GM19463 (cell line): Measurements from ENCODE around the gene DUXA.
"Not testable (repeated sequence)": the region's sequence is repeated elsewhere in the genome, so short reads cannot be mapped to it uniquely, and the experiment has no call there.

Source experiments
- ATAC-seq: cut with Tn5 transposase; IDR thresholded peaks from one replicate; pipeline ENCODE4 v1.9.1; 2021; ENCODE audit warnings: mild to moderate bottlenecking, moderate library complexity; ENCODE audit not compliant: unreplicated experiment

Gene DUXA

GRCh38 chr19:57167385-57167784 lies at the start of gene DUXA:
Gene DUXA, minus strand, starts transcription at chr19:57167485. Its CDS starts 42 bp downstream, at chr19:57167443.
- ATAC-seq = no peak

GRCh38 chr19:57212109-57212508 lies 44.8 kb upstream of the DUXA start:
- ATAC-seq = no peak

DNA sequence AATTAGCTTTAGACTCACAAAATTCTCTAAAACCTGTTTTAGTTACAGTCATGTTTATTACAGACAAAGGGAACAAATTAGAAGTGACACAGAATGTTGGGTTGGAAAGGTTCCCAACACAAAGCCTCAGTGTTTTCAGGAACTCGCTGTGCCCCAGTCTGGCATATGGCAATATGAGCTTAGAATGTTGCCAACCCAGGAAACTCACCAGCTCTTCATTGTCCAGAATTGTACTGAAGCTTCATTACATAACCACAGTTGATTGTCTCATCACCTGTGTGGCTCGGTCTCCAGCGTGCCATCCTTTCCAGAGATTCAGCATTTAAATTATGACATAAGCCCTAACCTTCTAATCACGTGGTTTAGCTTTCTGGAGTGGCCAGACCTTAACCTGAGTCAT lies 43.1 kb upstream of the DUXA start:
- no peak for ATAC-seq

DNA sequence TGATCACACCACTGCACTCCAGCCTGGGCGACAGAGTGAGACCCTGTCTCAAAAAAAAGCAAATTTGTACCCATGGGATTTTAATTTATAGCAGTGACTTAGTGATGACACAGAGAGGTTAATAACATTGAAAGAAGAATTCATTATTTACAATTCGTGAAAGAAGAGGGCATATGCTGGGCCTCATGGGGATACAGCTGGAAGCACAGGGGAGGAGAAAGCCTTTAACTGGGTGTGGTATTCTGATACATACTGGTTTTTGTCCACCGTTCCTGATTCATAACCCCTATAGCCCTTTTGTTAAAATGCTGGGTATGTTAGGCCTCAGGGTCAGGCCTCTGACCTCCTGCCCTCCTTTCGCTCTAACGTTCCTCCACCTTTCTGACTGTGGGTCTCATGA lies 34.9 kb upstream of the DUXA start:
- ATAC-seq = no peak

GRCh38 chr19:57197874-57198273 lies 30.6 kb upstream of the DUXA start:
- ATAC-seq = not testable (repeated sequence)

- no peak for ATAC-seq
These were observed 25.7 kb upstream of the DUXA start for GRCh38 chr19:57192993-57193392.

GRCh38 chr19:57192077-57192420 lies 24.8 kb upstream of the DUXA start:
- no peak for ATAC-seq

- ATAC-seq = peak; percentile 93
These were observed 24.1 kb upstream of the DUXA start, which contains the start of gene ZNF264 for GRCh38 chr19:57191141-57192076. Gene ZNF264, plus strand, starts transcription at chr19:57191500. Its CDS starts 414 bp downstream, at chr19:57191914.

GRCh38 chr19:57190301-57190700 lies 23.0 kb upstream of the DUXA start:
- no peak for ATAC-seq

DNA sequence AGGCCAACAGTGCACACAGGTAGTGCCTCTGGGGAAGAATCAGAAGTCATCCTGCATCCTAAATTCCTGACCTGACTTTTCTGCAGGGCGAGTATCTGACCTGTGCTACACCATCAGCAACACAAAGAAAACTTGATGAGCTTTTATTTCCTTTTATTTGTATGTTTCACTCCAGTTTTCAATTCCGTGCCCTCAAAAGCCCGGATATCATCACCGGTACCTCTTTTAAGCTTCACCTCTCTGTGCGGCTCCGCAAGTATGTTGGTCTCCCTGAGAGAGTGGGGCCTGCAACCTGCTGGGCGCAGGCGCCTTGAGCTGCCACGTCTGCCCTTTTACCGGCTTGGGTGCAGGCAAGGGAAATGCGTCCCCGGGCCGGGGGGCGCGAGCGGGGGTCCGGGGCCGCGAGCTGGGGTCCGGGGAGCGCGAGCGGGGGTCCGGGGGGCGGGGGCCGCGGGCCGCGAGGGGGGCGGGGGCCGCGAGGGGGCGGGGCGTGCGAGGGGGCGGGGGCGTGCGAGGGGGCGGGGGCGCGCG lies 4.3 kb upstream of the DUXA start:
- no peak for ATAC-seq

GRCh38 chr19:57165846-57166245 lies 1.4 kb downstream of the DUXA start:
- no peak for ATAC-seq

GRCh38 chr19:57161985-57162539 lies 5.2 kb downstream of the DUXA start:
- ATAC-seq = no peak

DNA sequence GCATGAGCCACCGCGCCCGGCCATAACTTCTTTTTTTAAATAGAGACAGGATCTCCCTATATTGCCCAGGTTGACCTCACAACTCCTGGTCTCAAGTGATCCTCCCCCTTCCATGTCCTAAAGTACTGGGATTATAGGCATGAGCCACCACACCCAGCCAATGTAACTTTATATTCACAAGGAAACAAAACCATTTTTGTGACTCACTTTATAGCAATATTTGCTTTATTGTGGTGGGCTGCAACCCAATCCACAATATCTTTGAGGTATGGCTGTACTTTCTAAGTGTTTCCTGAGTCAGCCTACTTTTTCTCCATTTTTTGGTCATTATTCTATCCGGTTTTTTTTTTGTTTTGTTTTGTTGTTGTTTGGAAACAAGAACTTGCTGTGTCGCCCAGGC lies 14.4 kb downstream of the DUXA start:
- ATAC-seq = no peak

DNA sequence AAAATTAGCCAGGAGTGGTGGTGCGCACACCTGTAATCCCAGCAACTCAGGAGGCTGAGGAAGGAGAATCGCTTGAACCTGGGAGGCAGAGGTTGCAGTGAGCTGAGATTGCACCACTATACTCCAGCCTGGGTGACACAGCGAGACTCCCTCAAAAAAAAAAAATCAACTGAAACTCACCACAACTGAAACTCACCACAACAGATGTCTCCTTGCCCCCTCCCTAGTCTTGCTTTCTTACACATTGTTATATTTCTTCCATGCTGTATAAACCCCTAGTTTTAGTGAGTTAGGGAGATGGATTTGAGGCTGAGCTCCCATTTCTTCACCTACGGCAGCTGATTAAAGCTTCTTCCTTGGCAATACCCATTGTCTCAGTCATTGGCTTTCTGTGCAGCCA lies 25.6 kb downstream of the DUXA start:
- ATAC-seq = no peak

GRCh38 chr19:57135797-57136196 lies 31.5 kb downstream of the DUXA start:
- ATAC-seq = no peak

- not testable (repeated sequence) for ATAC-seq
These were observed 39.9 kb downstream of the DUXA start for GRCh38 chr19:57127403-57127802.

DNA sequence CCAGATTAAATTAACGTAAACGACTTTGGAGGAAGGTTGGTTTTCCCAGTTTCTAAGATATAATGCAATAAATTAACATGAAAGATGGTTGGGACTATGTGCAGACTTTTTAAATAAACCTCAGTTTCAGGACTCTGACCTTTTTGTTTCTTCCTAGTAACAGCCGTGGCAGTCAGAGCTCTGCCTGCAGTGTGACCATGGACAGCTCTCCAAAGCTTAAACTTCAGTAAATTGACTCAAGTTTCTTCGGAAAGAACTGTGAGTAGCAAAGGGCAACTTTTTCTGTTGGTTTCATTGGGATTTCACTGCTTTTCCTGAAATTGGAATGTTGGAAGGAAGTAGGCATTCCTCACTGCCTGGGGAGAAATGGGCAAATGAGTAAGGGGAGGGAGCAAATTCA lies 43.4 kb downstream of the DUXA start:
- no peak for ATAC-seq

DNA sequence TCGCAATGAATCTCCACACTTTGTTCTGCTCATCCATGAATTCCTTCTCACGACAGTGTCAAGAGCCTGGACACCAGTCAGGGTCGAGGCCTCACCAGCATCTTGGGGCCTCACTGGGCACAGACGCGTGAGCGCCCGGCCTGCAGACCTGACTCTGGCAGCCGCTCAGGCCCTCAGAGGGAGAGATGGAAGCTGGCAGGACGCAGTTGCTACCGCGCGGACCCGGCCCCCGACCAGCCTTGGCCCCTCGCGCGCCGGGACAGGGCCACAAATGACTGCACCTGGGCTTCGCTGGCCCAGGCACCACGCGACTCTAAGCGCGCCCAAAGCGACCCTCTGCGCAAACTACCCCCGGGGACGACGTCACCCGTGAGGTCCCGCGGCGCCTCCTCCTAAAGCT lies 48.4 kb downstream of the DUXA start:
- ATAC-seq = no peak

DNA sequence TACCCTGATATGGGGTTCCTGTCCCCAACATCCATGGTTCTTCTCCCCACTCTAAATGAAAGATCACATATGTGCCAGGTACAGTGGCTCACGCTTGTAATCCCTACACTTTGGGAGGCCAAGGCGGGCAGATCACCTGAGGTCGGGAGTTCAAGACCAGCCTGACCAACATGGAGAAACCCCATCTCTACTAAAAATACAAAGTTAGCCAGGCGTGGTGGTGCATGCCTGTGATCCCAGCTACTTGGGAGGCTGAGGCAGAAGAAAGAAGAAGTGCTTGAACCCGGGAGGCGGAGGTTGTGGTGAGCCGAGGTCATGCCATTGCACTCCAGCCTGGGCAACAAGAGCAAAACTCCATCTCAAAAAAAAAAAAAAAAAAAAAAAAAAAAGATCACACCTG lies 53.8 kb downstream of the DUXA start:
- not testable (repeated sequence) for ATAC-seq

DNA sequence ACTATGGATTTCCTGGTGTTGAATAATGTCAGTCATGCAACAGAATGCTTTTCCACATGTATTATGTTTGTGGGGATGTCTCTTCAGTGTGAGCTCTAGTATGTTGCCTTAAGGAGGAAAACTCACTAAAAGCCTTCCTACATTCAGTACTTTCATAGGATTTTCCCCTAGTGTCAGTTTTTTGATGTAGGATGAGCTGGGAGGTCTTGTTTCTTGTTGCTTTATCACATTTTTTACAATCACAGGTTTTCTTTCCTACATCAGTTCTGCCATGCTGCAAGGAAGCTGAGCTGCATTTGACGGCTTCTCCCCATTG lies 56.0 kb downstream of the DUXA start:
- ATAC-seq = no peak

GRCh38 chr19:57110592-57111328 lies 56.5 kb downstream of the DUXA start:
- no peak for ATAC-seq
